A549 (cell line): ENCODE data around the gene TMEM179. TPM values are rescaled to one million over a fixed set of nuclear protein-coding genes. Genes with fewer than 3 reads are reported as not detected.

Experiments
- ATAC-seq, 2 experiments: fragments of 200-7000 bp in 1 of 2; fragments of >200 bp in 1 of 2; cut with Nextera tagmentation in 1 of 2; cut with Tn5 transposase in 1 of 2; 3 replicates each; pipeline versions ENCODE4 v1.8.0 to v1.9.1; 2018 to 2020; ENCODE audit warnings: mild to moderate bottlenecking in 1 of 2, moderate library complexity in 1 of 2
- CTCF ChIA-PET: fragments of 300-600 bp; sonication (Branson Sonifier 250); formaldehyde crosslinking; extraction: SDS; loops from one replicate; lab custom pipeline; 2021; ENCODE audit warnings: antibody characterized with exemption, inconsistent platforms; lab: Yijun Ruan, JAX
- POLR2A ChIA-PET: fragments of 350-600 bp; formaldehyde crosslinking; extraction: SDS; loops from one replicate; lab custom pipeline; 2021; ENCODE audit warnings: antibody characterized with exemption, inconsistent platforms; lab: Yijun Ruan, JAX
- DNase-seq, 2 experiments: peaks; one replicate each; pipeline versions ENCODE4 v3.0.0 to v3.0.0-alpha.2; 2011 to 2016; ENCODE audit warnings: low read depth in 1 of 2, low spot score in 1 of 2
- FAIRE-seq: peaks from 2 replicates; lab custom pipeline; 2011; peaks lifted over from hg19 to GRCh38; lab: Jason Lieb, UNC
- H3K27ac ChIP-seq, 2 experiments: fragments of >200 bp; sonication (Bioruptor Twin); formaldehyde crosslinking; 3 replicates each; pipeline ENCODE4 v1.5.1; 2016 to 2017
- H3K4me1 ChIP-seq: fragments of >200 bp; sonication (Bioruptor Twin); formaldehyde crosslinking; 3 replicates; pipeline ENCODE4 v1.6.1; 2016
- H3K4me2 ChIP-seq: fragments of >200 bp; sonication (Bioruptor Twin); formaldehyde crosslinking; 3 replicates; pipeline ENCODE4 v1.6.1; 2016
- H3K4me3 ChIP-seq: fragments of >200 bp; sonication (Bioruptor Twin); formaldehyde crosslinking; 3 replicates; pipeline ENCODE4 v1.5.1; 2016
- H3K9me3 ChIP-seq: fragments of >200 bp; sonication (Bioruptor Twin); formaldehyde crosslinking; 3 replicates; pipeline ENCODE4 v1.6.1; 2016
- EHF ChIP-seq: fragments of 250-450 bp; sonication (Bioruptor Pico); IDR thresholded peaks from 2 replicates; pipeline ENCODE4 v1.5.0; 2020; ENCODE audit warnings: mild to moderate bottlenecking
- EP300 ChIP-seq, 2 experiments: fragments of >200 bp; sonication (Bioruptor Twin); formaldehyde crosslinking; IDR thresholded peaks; 2 replicates in 1 of 2; 3 replicates in 1 of 2; pipeline ENCODE4 v1.6.1; 2016 to 2017
- FOXS1 ChIP-seq: fragments of 250-450 bp; sonication (Bioruptor Pico); IDR thresholded peaks from 2 replicates; pipeline ENCODE4 v1.5.0; 2020; ENCODE audit warnings: mild to moderate bottlenecking, moderate library complexity
- HOXA7 ChIP-seq: fragments of 250-450 bp; sonication (Bioruptor Pico); IDR thresholded peaks from 2 replicates; pipeline ENCODE4 v1.5.0; 2020; ENCODE audit warnings: mild to moderate bottlenecking, moderate library complexity
- HOXB5 ChIP-seq: fragments of 250-450 bp; sonication (Bioruptor Pico); IDR thresholded peaks from 2 replicates; pipeline ENCODE4 v1.5.0; 2020; ENCODE audit warnings: mild to moderate bottlenecking, moderate library complexity
- JUN ChIP-seq, 2 experiments: fragments of >200 bp; sonication (Bioruptor Twin); formaldehyde crosslinking; IDR thresholded peaks; 2 replicates in 1 of 2; 3 replicates in 1 of 2; pipeline ENCODE4 v1.6.1; 2016 to 2017
- MAZ ChIP-seq: fragments of 150-350 bp; IDR thresholded peaks from 2 replicates; pipeline ENCODE4 v1.6.1; 2014; ENCODE audit warnings: antibody characterized with exemption, low read depth, low read length, borderline replicate concordance
- RARB ChIP-seq: fragments of 250-450 bp; sonication (Bioruptor Pico); IDR thresholded peaks from 2 replicates; pipeline ENCODE4 v1.8.0; 2021; ENCODE audit warnings: mild to moderate bottlenecking, moderate library complexity
- RCOR1 ChIP-seq: fragments of 150-350 bp; IDR thresholded peaks from 2 replicates; pipeline ENCODE4 v1.6.1; 2014; ENCODE audit warnings: antibody characterized with exemption, low read length, low read depth
- RFX5 ChIP-seq: fragments of 450-650 bp; IDR thresholded peaks from 2 replicates; pipeline ENCODE4 v1.7.1; 2014; ENCODE audit warnings: antibody characterized with exemption, mild to moderate bottlenecking, moderate library complexity
- RNF2 ChIP-seq: fragments of 200-600 bp; sonication (generic); IDR thresholded peaks from 2 replicates; pipeline ENCODE4 v1.6.1; 2016; ENCODE audit warnings: low read depth, mild to moderate bottlenecking, antibody characterized with exemption, moderate library complexity, borderline replicate concordance
- TFCP2L1 ChIP-seq: fragments of 250-450 bp; sonication (Bioruptor Pico); IDR thresholded peaks from 2 replicates; pipeline ENCODE4 v1.5.0; 2021; ENCODE audit warnings: mild to moderate bottlenecking
- ZNF302 ChIP-seq: fragments of 250-450 bp; sonication (Bioruptor Pico); IDR thresholded peaks from 2 replicates; pipeline ENCODE4 v1.9.0; 2021; ENCODE audit warnings: inconsistent platforms, mild to moderate bottlenecking, moderate library complexity
- WGBS: methylation state at CpG from one replicate; pipeline ENCODE4 v1.1.6; 2017; ENCODE audit errors: missing lambda C conversion rate; 5-methylcytosine and 5-hydroxymethylcytosine counted together
- polyA plus RNA-seq, 4 experiments: library from polyadenylated mRNA; depleted of rRNA in 3 of 4; stranded (reverse); fragments of >200 nt; fragmentation: RNase III in 1 of 4; extraction: RNeasy Plus Mini Kit Qiagen cat#74134 plus additional on column Dnase treatment in 1 of 4; gene quantifications; 2 replicates in 3 of 4; 3 replicates in 1 of 4; pipeline ENCODE4 v1.2.3, GENCODE V29; 2011 to 2017
- TF ChIP-seq, protein P1 (sequence below): IDR thresholded peaks from 2 replicates; pipeline ENCODE4 v1.6.1; 2012
- TF ChIP-seq, protein P2 (sequence below): fragments of 250-450 bp; sonication (Bioruptor Pico); IDR thresholded peaks from 2 replicates; pipeline ENCODE4 v1.5.0; 2020; ENCODE audit warnings: low read depth, mild to moderate bottlenecking, moderate library complexity
- TF ChIP-seq, protein P3 (sequence below): fragments of 250-450 bp; sonication (Bioruptor Pico); IDR thresholded peaks from 2 replicates; pipeline ENCODE4 v1.5.0; 2021; ENCODE audit warnings: mild to moderate bottlenecking, moderate library complexity, borderline replicate concordance
- TF ChIP-seq, protein P4 (sequence below): fragments of >200 bp; sonication (Bioruptor Twin); formaldehyde crosslinking; IDR thresholded peaks from 2 replicates; pipeline ENCODE4 v1.6.1; 2016

Gene TMEM179
- polyA plus RNA-seq, 2 of the 4 experiments (the other 2 are of a cell fraction), result 0.63 TPM; not detected in 1

DNA sequence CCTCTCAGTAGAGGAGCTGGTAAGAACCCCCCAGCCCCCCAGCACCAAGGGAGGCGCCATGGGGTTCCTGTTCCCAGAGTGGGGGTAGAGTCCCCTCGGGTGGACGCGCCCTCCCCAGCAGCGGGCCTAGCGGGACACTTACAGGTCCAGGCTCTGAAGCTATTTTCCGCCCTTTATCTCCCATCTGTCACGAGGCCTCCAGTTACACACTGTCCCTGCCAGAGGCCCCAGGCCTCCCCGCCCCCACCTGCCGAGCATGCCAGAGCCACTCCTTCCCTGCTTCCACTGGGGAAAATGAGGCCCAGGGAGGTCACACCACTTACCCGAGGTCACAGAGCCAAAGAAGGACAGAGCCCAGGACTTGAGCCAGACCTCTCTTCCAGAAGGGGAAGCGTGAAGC, 21.9 kb downstream of the TMEM179 start:
- CTCF ChIA-PET, result interaction anchor here (1.0 to 8.7 kb wide), 5 partner anchors 12 to 213 kb away, joined by 3 to 71 read pairs (median 5); no protein-coding TSS in a partner anchor

DNA sequence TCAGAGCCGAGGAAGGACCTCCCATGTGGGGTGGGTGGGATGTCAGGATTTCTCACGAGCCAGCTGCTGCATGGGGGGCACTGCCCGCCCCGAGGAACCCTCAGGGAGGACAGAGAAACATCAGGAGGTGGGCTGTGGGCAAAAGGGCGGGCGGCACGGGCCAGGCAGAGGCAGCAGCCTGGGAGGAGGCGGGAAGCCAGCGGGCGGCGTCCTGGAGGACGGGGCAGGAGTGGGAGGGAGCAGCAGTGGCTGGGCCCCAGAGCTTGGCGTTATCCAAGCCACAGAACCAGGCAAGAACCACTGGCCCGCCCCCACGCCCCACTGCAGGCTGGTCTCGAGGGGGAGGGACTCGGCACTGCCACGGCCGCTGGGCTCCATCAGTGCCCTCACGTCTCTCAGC, 22.6 kb downstream of the TMEM179 start:
- FAIRE-seq, result no peak
- ChIA-PET POLR2A (no interaction called here), CTCF (interaction anchor here (0.6 to 8.7 kb wide), 7 partner anchors 12 to 504 kb away, joined by 3 to 71 read pairs (median 4); no protein-coding TSS in a partner anchor)
- ATAC-seq, result no peak
- H3K4me2 ChIP-seq, result no peak overlapping the region
- H3K4me1 ChIP-seq, result peaks cover 1% of the 10 kb centered on the region; the same call in 1 of the 3 replicates
- no peaks in the 10 kb centered on the region for H3K9me3 ChIP-seq
- no peak for DNase-seq
- no peak for TF ChIP-seq RFX5
- no peak for TF ChIP-seq HOXB5 (CRISPR knock-in tag)
- no peak for TF ChIP-seq EP300 (IDR thresholded peaks at IDR 0.05)
- TF ChIP-seq JUN (IDR thresholded peaks at IDR 0.05), result no peak
- no peak for TF ChIP-seq TFCP2L1 (CRISPR knock-in tag)
- TF ChIP-seq, protein P1, sequence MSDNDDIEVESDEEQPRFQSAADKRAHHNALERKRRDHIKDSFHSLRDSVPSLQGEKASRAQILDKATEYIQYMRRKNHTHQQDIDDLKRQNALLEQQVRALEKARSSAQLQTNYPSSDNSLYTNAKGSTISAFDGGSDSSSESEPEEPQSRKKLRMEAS, result no peak
- H3K27ac ChIP-seq, result no peak overlapping the region
- 54% methylated on average over 13 of the region's 20 CpGs for WGBS
- no peak overlapping the region for H3K4me3 ChIP-seq

More for the DNA sequence above, 21.9 kb downstream of the TMEM179 start:
- H3K4me2 ChIP-seq, result no peak overlapping the region
- ATAC-seq (no peak), FAIRE-seq (no peak)
- H3K4me3 ChIP-seq, result no peak overlapping the region
- H3K4me1 ChIP-seq, result no peaks in the 10 kb centered on the region
- no peak overlapping the region for H3K27ac ChIP-seq
- WGBS, result 57% methylated on average over 8 of the region's 12 CpGs
- POLR2A ChIA-PET, result no interaction called here
- no peaks in the 10 kb centered on the region for H3K9me3 ChIP-seq
- TF ChIP-seq TFCP2L1 (CRISPR knock-in tag) (no peak), RARB (CRISPR knock-in tag) (no peak)
- TF ChIP-seq, protein P2, sequence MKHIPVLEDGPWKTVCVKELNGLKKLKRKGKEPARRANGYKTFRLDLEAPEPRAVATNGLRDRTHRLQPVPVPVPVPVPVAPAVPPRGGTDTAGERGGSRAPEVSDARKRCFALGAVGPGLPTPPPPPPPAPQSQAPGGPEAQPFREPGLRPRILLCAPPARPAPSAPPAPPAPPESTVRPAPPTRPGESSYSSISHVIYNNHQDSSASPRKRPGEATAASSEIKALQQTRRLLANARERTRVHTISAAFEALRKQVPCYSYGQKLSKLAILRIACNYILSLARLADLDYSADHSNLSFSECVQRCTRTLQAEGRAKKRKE (CRISPR knock-in tag), result no peak
- TF ChIP-seq, all 56 proteins: peak for 0
- DNase-seq, result no peak

DNA sequence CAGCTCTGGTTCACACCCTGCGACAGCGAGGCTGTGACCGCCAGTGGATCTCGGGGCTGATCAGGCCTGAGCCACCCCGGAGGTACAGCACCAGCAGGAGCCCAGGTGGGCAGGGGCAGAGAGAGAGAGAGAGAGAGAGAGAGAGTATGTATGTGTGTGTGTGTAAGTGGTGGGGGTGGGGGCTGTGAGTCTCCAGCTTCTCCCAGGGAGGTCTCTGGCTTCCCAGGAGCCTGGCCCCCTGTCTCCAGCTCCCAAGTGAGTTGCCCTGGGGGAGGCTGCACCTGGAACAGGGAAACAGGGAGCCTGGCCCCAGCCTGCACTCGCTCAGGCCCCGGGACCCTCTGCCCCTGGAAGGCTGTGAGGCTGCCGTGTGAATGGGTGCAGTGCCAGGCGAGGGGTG, 23.1 kb downstream of the TMEM179 start:
- no peaks in the 10 kb centered on the region for H3K9me3 ChIP-seq
- TF ChIP-seq EHF (CRISPR knock-in tag) (no peak), MAZ (no peak), RNF2 (no peak), RCOR1 (no peak), HOXA7 (CRISPR knock-in tag) (no peak), FOXS1 (no peak), ZNF302 (CRISPR knock-in tag) (no peak)
- TF ChIP-seq, protein P3, sequence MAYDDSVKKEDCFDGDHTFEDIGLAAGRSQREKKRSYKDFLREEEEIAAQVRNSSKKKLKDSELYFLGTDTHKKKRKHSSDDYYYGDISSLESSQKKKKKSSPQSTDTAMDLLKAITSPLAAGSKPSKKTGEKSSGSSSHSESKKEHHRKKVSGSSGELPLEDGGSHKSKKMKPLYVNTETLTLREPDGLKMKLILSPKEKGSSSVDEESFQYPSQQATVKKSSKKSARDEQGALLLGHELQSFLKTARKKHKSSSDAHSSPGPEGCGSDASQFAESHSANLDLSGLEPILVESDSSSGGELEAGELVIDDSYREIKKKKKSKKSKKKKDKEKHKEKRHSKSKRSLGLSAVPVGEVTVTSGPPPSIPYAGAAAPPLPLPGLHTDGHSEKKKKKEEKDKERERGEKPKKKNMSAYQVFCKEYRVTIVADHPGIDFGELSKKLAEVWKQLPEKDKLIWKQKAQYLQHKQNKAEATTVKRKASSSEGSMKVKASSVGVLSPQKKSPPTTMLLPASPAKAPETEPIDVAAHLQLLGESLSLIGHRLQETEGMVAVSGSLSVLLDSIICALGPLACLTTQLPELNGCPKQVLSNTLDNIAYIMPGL, result no peak
- TF ChIP-seq, protein P4, sequence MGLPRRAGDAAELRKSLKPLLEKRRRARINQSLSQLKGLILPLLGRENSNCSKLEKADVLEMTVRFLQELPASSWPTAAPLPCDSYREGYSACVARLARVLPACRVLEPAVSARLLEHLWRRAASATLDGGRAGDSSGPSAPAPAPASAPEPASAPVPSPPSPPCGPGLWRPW, result no peak
- TF ChIP-seq, all 56 proteins: peak for 0
- Histone ChIP-seq H3K4me2 (no peak overlapping the region), H3K4me1 (peaks cover 4% of the 10 kb centered on the region; the same call in 1 of the 3 replicates), H3K27ac (no peak overlapping the region), H3K4me3 (no peak overlapping the region)
- ATAC-seq (no peak), DNase-seq (no peak), FAIRE-seq (no peak)
- ChIA-PET POLR2A (no interaction called here), CTCF (interaction anchor here (0.6 to 8.7 kb wide), 7 partner anchors 12 to 504 kb away, joined by 3 to 71 read pairs (median 3); no protein-coding TSS in a partner anchor)
- 71% methylated on average over 9 of the region's 9 CpGs for WGBS
